HPDE6-E6E7 (cell line): ENCODE results near the gene CUL2.
"Not testable (repeated sequence)": the region's sequence is repeated elsewhere in the genome, so short reads cannot be mapped to it uniquely, and the experiment has no call there.

Experiments used
- DNase-seq: peaks from one replicate; pipeline ENCODE4 v3.0.0; 2011; ENCODE audit warnings: missing footprints; ENCODE audit errors: extremely low spot score

CUL2 gene

GRCh38 chr10:35090162-35090954, at the start of gene CUL2:
TSS of gene CUL2 (minus strand) at chr10:35090341. CDS start at chr10:35071317, 19,024 bp downstream.
- peak; percentile 49 for DNase-seq

GRCh38 chr10:35136263-35136815, 46.2 kb upstream of the CUL2 start:
- DNase-seq, result no peak

- no peak for DNase-seq
These were observed 45.7 kb upstream of the CUL2 start for GRCh38 chr10:35135861-35136260.

DNA sequence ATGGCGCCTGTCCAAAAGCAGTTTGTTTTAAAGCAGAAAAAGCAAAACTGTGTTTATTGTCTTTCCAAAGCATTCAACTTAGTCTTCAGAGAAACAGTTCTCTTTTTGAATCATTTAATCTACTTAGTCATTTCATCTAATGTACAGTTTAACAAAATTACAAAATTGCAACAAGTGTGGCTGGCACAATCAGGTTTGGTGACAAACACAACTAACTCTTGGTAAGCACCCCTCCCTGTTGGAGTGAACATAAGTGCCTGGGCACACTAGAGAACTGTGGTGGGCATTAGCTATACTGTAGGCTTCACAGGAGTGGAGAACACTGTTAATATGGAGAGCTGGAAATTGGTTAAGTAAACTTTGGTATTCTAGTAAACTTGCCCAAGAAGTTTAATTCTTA, 43.4 kb upstream of the CUL2 start:
- no peak for DNase-seq

- DNase-seq, result no peak
These were observed 42.6 kb upstream of the CUL2 start for GRCh38 chr10:35132727-35133126.

- no peak for DNase-seq
These were observed 40.5 kb upstream of the CUL2 start for GRCh38 chr10:35130663-35131062.

- DNase-seq, result no peak
These were observed 39.1 kb upstream of the CUL2 start for GRCh38 chr10:35129185-35129674.

DNA sequence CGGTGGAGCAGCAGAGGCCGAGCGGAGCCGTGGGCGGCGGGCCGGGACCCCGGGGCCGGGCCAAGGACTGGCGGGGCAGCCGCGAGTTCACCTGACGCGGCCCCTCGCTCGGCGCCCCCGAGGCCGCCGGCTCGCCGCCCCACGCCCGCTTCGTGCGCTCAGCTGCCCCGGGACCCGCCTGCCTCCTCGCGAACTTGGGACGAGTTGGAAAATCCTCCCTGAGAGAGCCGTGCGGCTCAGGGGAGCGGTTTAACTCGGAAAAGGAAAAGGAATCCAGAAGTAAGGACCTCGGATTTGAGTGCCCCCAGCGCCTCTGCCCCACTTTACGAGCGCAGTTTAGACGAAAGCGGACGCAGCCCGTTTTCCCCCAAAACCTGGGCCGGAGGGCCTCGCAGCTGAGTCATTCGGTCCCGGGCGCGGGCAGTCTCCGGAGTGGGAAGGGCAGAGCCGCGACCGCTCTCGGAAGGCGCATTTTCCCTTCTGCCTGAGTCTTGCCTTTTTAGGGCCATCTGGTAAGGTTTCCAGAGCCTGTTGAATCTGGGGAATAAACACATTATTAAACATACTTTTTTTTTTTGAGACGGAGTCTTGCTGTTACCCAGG, 37.2 kb upstream of the CUL2 start:
- DNase-seq, result no peak

GRCh38 chr10:35126530-35127288, 36.6 kb upstream of the CUL2 start, which contains the start of gene CREM:
TSS of gene CREM (plus strand) at chr10:35126846. CDS start at chr10:35137836, 10,990 bp downstream.
- peak; percentile 48 for DNase-seq

- no peak for DNase-seq
These were observed 36.0 kb upstream of the CUL2 start for GRCh38 chr10:35126062-35126529.

DNA sequence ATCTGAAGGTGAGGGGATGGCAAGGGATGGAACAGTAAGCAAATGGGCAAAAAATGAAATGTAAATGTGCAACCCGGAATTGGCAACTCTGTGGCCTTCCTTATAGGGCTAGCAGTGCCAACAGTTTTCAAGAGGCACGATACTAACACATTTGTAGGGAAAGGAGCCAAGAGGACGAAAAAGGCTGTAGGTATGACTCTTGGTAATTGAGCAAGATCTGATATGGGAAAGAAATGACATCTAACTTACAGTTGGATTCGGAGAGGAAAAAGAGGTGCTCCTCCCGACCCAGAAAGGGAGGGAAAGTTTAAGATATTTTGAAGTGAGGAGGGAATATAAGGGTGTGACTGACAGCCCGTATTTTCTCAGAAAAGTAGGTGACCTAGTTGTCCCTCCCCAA, 34.4 kb upstream of the CUL2 start:
- no peak for DNase-seq

DNA sequence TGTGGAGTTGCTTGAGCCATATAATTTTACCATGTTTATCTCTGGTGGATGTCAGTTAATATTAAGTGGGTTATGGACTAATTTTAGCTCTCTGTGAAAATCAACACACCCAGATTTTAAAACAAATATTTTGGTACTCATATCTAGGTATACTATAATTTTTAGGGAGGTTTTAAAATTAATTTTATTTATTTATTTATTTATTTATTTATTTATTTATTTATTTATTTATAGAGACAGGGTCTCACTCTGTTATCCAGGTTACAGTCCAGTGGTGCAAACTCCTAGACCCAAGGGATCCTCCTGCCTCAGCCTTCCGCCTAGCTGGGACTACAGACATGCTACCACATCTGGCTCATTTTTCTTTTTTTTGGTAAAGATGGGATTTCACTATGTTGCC, 29.2 kb upstream of the CUL2 start:
- DNase-seq, result no peak

DNA sequence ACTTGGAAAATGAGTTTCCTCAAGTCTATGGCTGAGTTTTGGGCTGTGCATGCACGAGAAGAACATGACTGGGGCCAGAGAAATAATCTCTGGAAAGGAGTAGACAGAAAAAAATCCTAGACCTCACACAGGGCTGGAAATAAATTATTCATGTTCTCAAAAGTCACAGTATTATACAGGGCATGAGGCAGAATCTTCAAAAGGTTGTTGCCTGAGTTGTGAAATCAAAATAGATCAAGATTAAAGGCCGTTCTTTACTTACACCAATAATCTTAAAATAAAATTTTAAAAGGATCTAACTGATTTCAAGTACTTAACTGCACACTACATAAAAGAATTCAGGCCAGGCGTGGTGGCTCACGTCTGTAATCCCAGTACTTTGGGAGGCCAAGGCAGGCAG, 22.4 kb upstream of the CUL2 start:
- DNase-seq, result no peak

GRCh38 chr10:35103882-35104281, 13.7 kb upstream of the CUL2 start:
- DNase-seq, result no peak

GRCh38 chr10:35097510-35097909, 7.4 kb upstream of the CUL2 start:
- DNase-seq, result no peak

GRCh38 chr10:35096312-35096711, 6.2 kb upstream of the CUL2 start:
- DNase-seq, result no peak

DNA sequence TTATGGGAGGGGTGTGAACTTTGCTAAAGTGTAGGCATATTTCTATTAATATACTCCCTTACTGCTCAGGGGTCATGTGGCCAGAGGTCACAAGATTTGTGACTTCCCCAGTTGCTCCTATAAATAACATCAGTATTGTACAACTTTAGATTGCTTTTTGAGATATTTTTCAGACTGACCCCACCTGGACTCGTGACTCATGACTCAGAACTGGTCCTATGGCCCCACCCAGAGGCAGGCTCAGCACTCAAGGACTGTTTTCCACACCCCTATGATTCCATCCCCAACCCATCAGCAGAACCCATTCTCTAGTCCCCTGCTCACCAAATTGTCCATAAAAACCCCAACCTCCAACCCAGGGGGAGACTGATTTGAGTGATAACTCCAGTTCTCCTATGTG, 2.7 kb upstream of the CUL2 start:
- no peak for DNase-seq

DNA sequence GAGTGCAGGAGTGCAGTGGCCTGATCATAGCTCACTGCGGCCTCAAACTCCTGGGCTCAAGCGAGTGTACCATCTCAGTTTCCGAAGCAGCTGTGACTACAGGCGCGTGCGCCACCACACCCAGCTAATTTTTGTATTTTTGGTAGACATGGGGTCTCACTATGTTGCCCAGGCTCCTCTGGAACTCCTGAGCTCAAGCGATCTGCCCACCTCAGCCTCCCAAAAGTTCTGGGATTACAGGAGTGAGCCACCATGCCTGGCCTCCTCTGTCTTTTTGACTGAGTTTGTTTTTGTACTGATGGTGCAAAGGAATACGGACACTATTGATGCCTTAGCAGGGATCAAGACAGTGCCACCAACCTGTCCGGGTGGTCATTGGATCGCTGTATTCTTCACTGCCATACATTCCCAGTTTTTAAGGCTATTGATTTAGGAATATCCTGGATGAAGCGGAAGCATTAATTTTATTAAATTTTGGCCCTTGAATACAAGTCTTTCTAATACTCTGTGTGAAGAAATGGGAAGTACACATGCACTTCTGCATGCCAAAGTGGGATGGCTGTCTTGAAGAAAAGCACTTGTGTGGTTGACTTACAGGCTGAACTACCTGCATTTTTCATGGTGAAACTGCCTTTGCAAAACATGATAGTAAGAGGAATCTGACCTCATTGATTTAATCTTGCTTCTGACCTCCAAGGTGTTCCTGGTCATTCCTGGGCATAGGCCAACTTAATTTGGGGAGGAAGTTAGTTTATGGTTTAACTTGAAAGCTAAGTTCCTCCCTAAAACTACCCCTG, 2.1 kb upstream of the CUL2 start:
- no peak for DNase-seq

DNA sequence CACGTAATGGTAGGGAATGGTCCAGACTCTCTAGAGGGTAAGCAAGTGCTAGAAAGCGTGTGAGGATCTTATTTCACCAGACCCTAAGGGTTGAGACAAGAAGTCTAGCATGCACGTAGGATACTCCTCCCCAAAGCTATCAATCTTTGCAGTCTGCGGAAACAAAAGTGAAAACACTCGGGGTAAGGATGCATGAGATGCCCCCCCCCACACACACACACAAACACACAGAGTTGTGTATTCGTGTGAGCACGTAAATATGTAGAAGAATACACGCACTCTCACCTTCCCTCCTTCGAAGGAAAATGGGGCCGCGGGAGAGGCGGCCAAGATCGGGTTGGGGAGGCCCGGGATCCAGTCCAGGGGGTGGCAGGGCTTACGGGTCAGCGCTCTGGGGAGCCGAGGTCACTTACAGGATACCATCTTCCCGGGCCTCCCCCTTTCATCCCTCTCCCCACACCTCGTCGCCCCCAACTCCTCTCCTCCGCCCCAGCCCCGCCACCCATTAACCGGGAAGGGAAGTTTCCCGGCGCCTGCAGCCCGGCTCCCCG, 455 bp downstream of the CUL2 start:
- peak; percentile 2 for DNase-seq

- DNase-seq, result no peak
These were observed 6.9 kb downstream of the CUL2 start for GRCh38 chr10:35083242-35083641.

- DNase-seq, result not testable (repeated sequence)
These were observed 9.9 kb downstream of the CUL2 start for GRCh38 chr10:35080261-35080660.
